B cell (primary cell): ENCODE results near the gene PPP6R1. TPM values are rescaled to one million over a fixed set of nuclear protein-coding genes. Genes with fewer than 3 reads are reported as not detected.

Experiments
- ATAC-seq: fragments of 200-7000 bp; cut with Tn5 transposase; one replicate; pipeline ENCODE4 v1.10.0; 2021; ENCODE audit warnings: low read depth, mild to moderate bottlenecking, moderate number of reproducible peaks, moderate library complexity
- CTCF ChIA-PET: fragments of 350-600 bp; sonication (Branson Sonifier 250); formaldehyde crosslinking; loops from one replicate; lab custom pipeline; 2021; ENCODE audit warnings: antibody characterized with exemption, inconsistent platforms; lab: Charles Lee
- POLR2A ChIA-PET: fragments of 350-600 bp; sonication (Branson Sonifier 250); formaldehyde crosslinking; loops from one replicate; lab custom pipeline; 2021; ENCODE audit warnings: antibody characterized with exemption; lab: Charles Lee
- DNase-seq: peaks from one replicate; pipeline ENCODE4 v3.0.0; 2013
- H2AFZ ChIP-seq: 2 replicates; pipeline ENCODE4 v1.6.1; 2012; ENCODE audit warnings: mild to moderate bottlenecking, low read depth, low read length; ENCODE audit not compliant: insufficient read depth, poor library complexity, severe bottlenecking
- H3K27ac ChIP-seq, 2 donors: 1 replicate in 1 of 2; 2 replicates in 1 of 2; pipeline ENCODE4 v1.5.1; 2012 to 2013; ENCODE audit warnings: low read length in 2 of 2, mild to moderate bottlenecking in 2 of 2, moderate library complexity in 1 of 2
- H3K27me3 ChIP-seq, 4 experiments: fragments of 200-600 bp in 1 of 4; sonication (generic) in 1 of 4; replicated peaks in 1 of 4; 1 replicate in 2 of 4; 2 replicates in 2 of 4; pipeline versions ENCODE4 v1.6.1 to v1.7.0; 2013 to 2016; ENCODE audit warnings: low read length in 3 of 4, mild to moderate bottlenecking in 2 of 4, mixed read lengths in 1 of 4, moderate library complexity in 1 of 4; ENCODE audit not compliant: insufficient read depth in 4 of 4, control insufficient read depth in 3 of 4; ENCODE audit errors: control extremely low read depth in 1 of 4
- H3K36me3 ChIP-seq, 2 experiments: replicated peaks in 1 of 2; 1 replicate in 1 of 2; 2 replicates in 1 of 2; pipeline versions ENCODE4 v1.6.1 to v1.7.1; 2013; ENCODE audit warnings: low read length in 1 of 2; ENCODE audit not compliant: insufficient read depth in 2 of 2, control insufficient read depth in 1 of 2; ENCODE audit errors: control extremely low read depth in 1 of 2, extremely low read depth in 1 of 2
- H3K4me1 ChIP-seq, 2 donors: fragments of 200-600 bp in 1 of 2; sonication (generic) in 1 of 2; 1 replicate in 1 of 2; 2 replicates in 1 of 2; pipeline versions ENCODE4 v1.5.1 to v1.6.1; 2013 to 2017; ENCODE audit warnings: low read length in 2 of 2; ENCODE audit not compliant: control insufficient read depth in 2 of 2, insufficient read depth in 2 of 2
- H3K4me2 ChIP-seq: replicated peaks from 2 replicates; pipeline ENCODE3; 2012; ENCODE audit warnings: mild to moderate bottlenecking, low read depth, low read length; ENCODE audit not compliant: poor library complexity, severe bottlenecking
- H3K4me3 ChIP-seq, 5 experiments: fragments of 200-600 bp in 1 of 5; sonication (generic) in 1 of 5; 1 replicate in 3 of 5; 2 replicates in 2 of 5; pipeline versions ENCODE4 v1.5.1 to v1.7.0; 2011 to 2016; ENCODE audit warnings: low read length in 4 of 5, mild to moderate bottlenecking in 4 of 5, low read depth in 2 of 5, control low read depth in 1 of 5, moderate library complexity in 1 of 5; ENCODE audit not compliant: insufficient read depth in 1 of 5; ENCODE audit errors: control extremely low read depth in 1 of 5, extremely low read depth in 1 of 5
- H3K79me2 ChIP-seq: fragments of 200-600 bp; sonication (generic); one replicate; pipeline ENCODE4 v1.6.0; 2016; ENCODE audit warnings: low read length; ENCODE audit not compliant: control insufficient read depth, insufficient read depth
- H3K9ac ChIP-seq: fragments of 200-600 bp; sonication (generic); 2 replicates; pipeline ENCODE4 v1.6.1; 2017; ENCODE audit warnings: mild to moderate bottlenecking, low read length, moderate library complexity
- H3K9me3 ChIP-seq, 3 donors: one replicate each; pipeline versions ENCODE4 v1.6.1 to v1.7.1; 2013; ENCODE audit warnings: low read length in 2 of 3; ENCODE audit not compliant: control insufficient read depth in 2 of 3, insufficient read depth in 1 of 3; ENCODE audit errors: control extremely low read depth in 1 of 3
- H4K20me1 ChIP-seq: 2 replicates; pipeline ENCODE4 v1.6.0; 2012; ENCODE audit warnings: mild to moderate bottlenecking, low read length; ENCODE audit not compliant: insufficient read depth, control insufficient read depth, poor library complexity, severe bottlenecking
- H3K27ac Mint-ChIP-seq: one replicate; pipeline ENCODE4 v1.8.0; 2021; ENCODE audit warnings: mixed read lengths
- H3K27me3 Mint-ChIP-seq: one replicate; pipeline ENCODE4 v1.8.0; 2021; ENCODE audit warnings: mixed read lengths
- H3K4me1 Mint-ChIP-seq: one replicate; pipeline ENCODE4 v1.8.0; 2021; ENCODE audit warnings: mixed read lengths
- H3K4me3 Mint-ChIP-seq: one replicate; pipeline ENCODE4 v1.8.0; 2021; ENCODE audit warnings: mixed read lengths
- H3K9me3 Mint-ChIP-seq: one replicate; pipeline ENCODE4 v1.8.0; 2022; ENCODE audit warnings: mixed read lengths; ENCODE audit not compliant: insufficient read depth
- CTCF ChIP-seq: fragments of 200-600 bp; IDR thresholded peaks from one replicate; pipeline ENCODE4 v1.8.0; 2022; ENCODE audit warnings: antibody characterized with exemption, mild to moderate bottlenecking
- EZH2 ChIP-seq: IDR thresholded peaks from 2 replicates; pipeline ENCODE4 v1.6.1; 2012; ENCODE audit warnings: borderline replicate concordance, low read depth, mild to moderate bottlenecking, moderate library complexity, low read length; ENCODE audit not compliant: insufficient read depth, poor library complexity, severe bottlenecking
- WGBS: methylation state at CpG from one replicate; pipeline ENCODE4 v1.1.5; 2013; ENCODE audit warnings: missing lambda C conversion rate; ENCODE audit not compliant: insufficient coverage; 5-methylcytosine and 5-hydroxymethylcytosine counted together
- intact Hi-C: fragments of 100-400 bp; cut with micrococcal nuclease; formaldehyde crosslinking; loops from one replicate; pipeline ENCODE4 v1.10.0; 2022
- polyA plus RNA-seq: library from polyadenylated mRNA; depleted of rRNA; stranded (reverse); fragments of >200 nt; gene quantifications from 2 replicates; pipeline ENCODE4 v1.2.3, GENCODE V29; 2012
- total RNA-seq, 2 donors: library from RNA; stranded (reverse); fragments of 120-200 nt in 1 of 2; gene quantifications; 1 replicate in 1 of 2; 2 replicates in 1 of 2; pipeline versions ENCODE4 v1.2.3 to v1.2.4, GENCODE V29; 2013 to 2022

The PPP6R1 gene
- total and polyA plus RNA-seq, 2 donors (not counting 1 experiment from before 2014, with no cell fraction given) = 122 to 193 TPM

DNA sequence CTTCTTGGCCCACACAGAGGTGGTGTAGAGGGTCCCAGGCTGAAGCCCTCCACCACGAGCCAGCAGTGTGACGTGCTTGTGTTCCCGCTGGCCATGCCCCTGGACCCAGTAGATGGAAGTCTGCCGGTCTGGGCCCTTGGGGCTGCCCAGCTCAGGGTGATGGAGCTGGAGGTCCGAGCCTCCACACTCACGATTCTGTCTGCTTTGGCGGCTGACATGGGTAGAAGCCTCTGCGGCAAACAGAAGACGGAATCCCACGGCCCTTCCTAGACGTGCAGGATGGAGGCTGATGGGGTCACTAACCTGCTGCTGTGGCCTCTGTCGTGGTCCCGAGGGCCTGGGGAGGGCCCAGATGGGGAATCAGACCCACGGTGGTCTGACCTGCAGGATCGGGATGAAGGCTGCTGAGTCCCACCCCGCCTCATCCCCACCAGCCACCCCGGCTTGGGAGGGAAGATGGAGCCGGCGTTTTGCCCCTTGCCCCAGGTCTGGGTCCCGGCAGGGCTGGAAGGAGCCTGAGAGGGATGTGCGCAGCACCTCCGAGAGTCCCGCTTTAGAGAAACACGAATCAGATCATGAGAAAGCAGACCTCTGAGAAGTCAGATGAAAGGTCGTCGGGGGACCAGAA is 34.7 kb downstream of the PPP6R1 start:
- no peaks in the 10 kb centered on the region for H3K27me3 Mint-ChIP-seq
- H3K9me3 Mint-ChIP-seq = peaks cover 3% of the 10 kb centered on the region
- H3K27me3 ChIP-seq = no peaks in the 10 kb centered on the region
- H4K20me1 ChIP-seq = peaks cover 43% of the 10 kb centered on the region
- H3K9ac ChIP-seq = no peak overlapping the region
- ATAC-seq (no peak), DNase-seq (no peak)
- no peak overlapping the region for H3K4me3 ChIP-seq
- H2AFZ ChIP-seq = no peak overlapping the region
- no peaks in the 10 kb centered on the region for H3K79me2 ChIP-seq
- H3K27ac ChIP-seq = no peak overlapping the region
- POLR2A ChIA-PET = no interaction called here
- no peak overlapping the region for H3K27ac Mint-ChIP-seq
- peaks cover 3% of the 10 kb centered on the region for H3K4me1 Mint-ChIP-seq
- H3K9me3 ChIP-seq = peaks cover 0 to 11% (median 8%) of the 10 kb centered on the region in 3 donors
- 84% methylated on average over 24 of the region's 26 CpGs for WGBS
- no peak overlapping the region for H3K4me2 ChIP-seq
- TF ChIP-seq CTCF (no peak), EZH2 (no peak)
- H3K4me1 ChIP-seq = no peaks in the 10 kb centered on the region
- CTCF ChIA-PET = interaction anchor here (0.5 to 0.9 kb wide), 2 partner anchors 36 to 55 kb away, joined by 3 read pairs; no protein-coding TSS in a partner anchor
- intact Hi-C loops = no loop called here
- H3K4me3 Mint-ChIP-seq = no peak overlapping the region
- H3K36me3 ChIP-seq = peaks cover 3 to 31% of the 10 kb centered on the region in 2 experiments

DNA sequence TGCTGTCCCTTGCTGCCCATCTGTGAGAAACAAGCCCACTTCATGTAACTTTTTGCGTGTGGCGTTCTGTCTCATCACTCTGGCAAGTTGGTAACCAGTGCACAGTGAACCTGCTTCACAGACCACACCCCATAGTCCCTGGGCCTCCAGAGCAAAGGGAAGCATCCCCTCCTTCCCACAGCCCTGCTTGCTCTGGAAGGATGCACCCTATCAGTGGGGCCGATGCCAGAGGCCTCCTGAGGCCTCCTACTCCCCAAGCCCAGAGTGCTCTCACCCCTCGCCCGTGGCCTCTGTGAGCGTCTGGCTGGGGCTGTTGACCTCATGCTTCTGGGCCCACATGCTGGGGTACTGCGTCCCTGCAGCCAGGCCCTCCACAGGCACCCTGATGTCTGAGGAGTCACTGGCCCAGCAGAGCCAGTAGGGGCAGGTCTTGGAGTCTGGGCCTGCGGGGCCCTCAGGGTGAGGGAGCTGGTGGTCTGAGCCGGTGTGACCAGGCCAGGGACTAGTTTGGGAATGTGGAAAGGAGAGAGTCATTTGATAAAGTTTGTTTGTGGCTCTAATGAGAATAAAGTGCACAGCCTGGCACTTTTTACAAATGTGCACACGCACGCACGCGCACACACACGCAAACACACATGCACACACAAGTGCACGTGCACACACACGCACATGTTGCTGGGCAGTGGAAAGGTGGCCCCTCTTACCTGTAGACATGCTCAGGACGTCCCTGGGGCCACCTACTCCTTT is 35.4 kb downstream of the PPP6R1 start:
- H3K9ac ChIP-seq = no peak overlapping the region
- no peaks in the 10 kb centered on the region for H3K4me1 ChIP-seq
- intact Hi-C loops = no loop called here
- H3K27ac Mint-ChIP-seq = no peak overlapping the region
- H3K4me2 ChIP-seq = no peak overlapping the region
- H3K9me3 ChIP-seq = peaks cover 0 to 11% (median 8%) of the 10 kb centered on the region in 3 donors
- no peak overlapping the region for H3K27ac ChIP-seq
- no peak overlapping the region for H3K4me3 ChIP-seq
- H3K27me3 Mint-ChIP-seq = no peaks in the 10 kb centered on the region
- 90% methylated on average over 12 of the region's 17 CpGs for WGBS
- POLR2A ChIA-PET = no interaction called here
- no peak overlapping the region for H2AFZ ChIP-seq
- ATAC-seq (no peak), DNase-seq (no peak)
- peaks cover 3 to 24% of the 10 kb centered on the region in 2 experiments for H3K36me3 ChIP-seq
- TF ChIP-seq EZH2 (no peak), CTCF (no peak)
- H3K79me2 ChIP-seq = no peaks in the 10 kb centered on the region
- no peaks in the 10 kb centered on the region for H3K27me3 ChIP-seq
- H3K4me3 Mint-ChIP-seq = no peak overlapping the region
- H3K4me1 Mint-ChIP-seq = peaks cover 3% of the 10 kb centered on the region
- H4K20me1 ChIP-seq = peaks cover 36% of the 10 kb centered on the region
- H3K9me3 Mint-ChIP-seq = peaks cover 3% of the 10 kb centered on the region
- CTCF ChIA-PET = interaction anchor here (0.5 to 0.9 kb wide), 2 partner anchors 37 to 55 kb away, joined by 3 read pairs; no protein-coding TSS in a partner anchor
